ENCODE results near the gene HTRA2. TPM values are rescaled to one million over a fixed set of nuclear protein-coding genes. Genes with fewer than 3 reads are reported as not detected.

Gene HTRA2
- total and polyA plus RNA-seq, 4 donors: 13.3 to 81.8 (median 18.5) TPM

- 75% methylated on average over 5 of the region's 5 CpGs for WGBS
These were observed 34.5 kb downstream of the HTRA2 start for GRCh38 chr2:74564222-74564621.

GRCh38 chr2:74566076-74566753, 36.5 kb downstream of the HTRA2 start:
- no peak overlapping the region for H3K9ac ChIP-seq (ENCODE audit: low read depth in 1 of 2, low read length in 2 of 2)
- H3K27ac ChIP-seq (ENCODE audit: low read depth in 1 of 2, low read length in 2 of 2): no peak overlapping the region
- TF ChIP-seq EGR1 (IDR thresholded peaks at IDR 0.05; ENCODE audit: low read depth in 2 of 2): no peak
- no peak for TF ChIP-seq CTCF (IDR thresholded peaks at IDR 0.05; ENCODE audit: low read depth, low read length, missing input control)
- TF ChIP-seq FOXA2 (IDR thresholded peaks at IDR 0.05): no peak
- no peak for TF ChIP-seq YY1 (IDR thresholded peaks at IDR 0.05)
- no peak for TF ChIP-seq HNF4G (IDR thresholded peaks at IDR 0.05)
- no peak for TF ChIP-seq SP1 (IDR thresholded peaks at IDR 0.05)
- TF ChIP-seq JUND (IDR thresholded peaks at IDR 0.05): no peak
- TF ChIP-seq FOXA1 (IDR thresholded peaks at IDR 0.05): no peak
- TF ChIP-seq TAF1 (conservative IDR thresholded peaks at IDR 0.05): no peak
- TF ChIP-seq ATF3 (IDR thresholded peaks at IDR 0.05): no peak
- no peak for TF ChIP-seq RAD21 (IDR thresholded peaks at IDR 0.05)
- TF ChIP-seq REST (IDR thresholded peaks at IDR 0.05): no peak
- TF ChIP-seq ZBTB33 (IDR thresholded peaks at IDR 0.05): no peak
- TF ChIP-seq NR2F2 (IDR thresholded peaks at IDR 0.05): no peak
- no peak for TF ChIP-seq GABPA (IDR thresholded peaks at IDR 0.05 in 1 of 2, conservative IDR thresholded peaks at IDR 0.05 in 1 of 2)
- TF ChIP-seq HNF4A (conservative IDR thresholded peaks at IDR 0.05): no peak
- no peaks in the 10 kb centered on the region for H3K27me3 ChIP-seq (ENCODE audit: control insufficient read depth in 4 of 4, insufficient read depth in 4 of 4, low read length in 3 of 4)
- H3K9me3 ChIP-seq (ENCODE audit: control insufficient read depth in 4 of 4, low read length in 3 of 4): no peaks in the 10 kb centered on the region
- no peak for DNase-seq (ENCODE audit: low spot score)
- H3K36me3 ChIP-seq (ENCODE audit: control insufficient read depth in 4 of 4, insufficient read depth in 3 of 4, low read depth in 1 of 4, low read length in 3 of 4): no peaks in the 10 kb centered on the region
- WGBS: 82% methylated on average over 7 of the region's 7 CpGs
- no peak overlapping the region for H3K4me3 ChIP-seq (ENCODE audit: low read depth in 1 of 3, low read length in 3 of 3)
- no peaks in the 10 kb centered on the region for H3K4me1 ChIP-seq (ENCODE audit: control insufficient read depth in 4 of 4, insufficient read depth in 4 of 4, low read length in 3 of 4)

More at GRCh38 chr2:74564222-74564621, 34.5 kb downstream of the HTRA2 start:
- no peak for TF ChIP-seq FOXA2 (IDR thresholded peaks at IDR 0.05)
- TF ChIP-seq RXRA (IDR thresholded peaks at IDR 0.05): no peak
- no peak for TF ChIP-seq RAD21 (IDR thresholded peaks at IDR 0.05)
- TF ChIP-seq HNF4A (conservative IDR thresholded peaks at IDR 0.05): no peak
- TF ChIP-seq REST (IDR thresholded peaks at IDR 0.05): no peak
- no peak for TF ChIP-seq JUND (IDR thresholded peaks at IDR 0.05)
- TF ChIP-seq FOXA1 (IDR thresholded peaks at IDR 0.05): no peak
- Histone ChIP-seq H3K4me1 (ENCODE audit: control insufficient read depth in 4 of 4, insufficient read depth in 4 of 4, low read length in 3 of 4) (no peaks in the 10 kb centered on the region), H3K9ac (ENCODE audit: low read depth in 1 of 2, low read length in 2 of 2) (no peak overlapping the region), H3K4me3 (ENCODE audit: low read depth in 1 of 3, low read length in 3 of 3) (no peak overlapping the region), H3K9me3 (ENCODE audit: control insufficient read depth in 4 of 4, low read length in 3 of 4) (no peaks in the 10 kb centered on the region), H3K27me3 (ENCODE audit: control insufficient read depth in 4 of 4, insufficient read depth in 4 of 4, low read length in 3 of 4) (no peaks in the 10 kb centered on the region), H3K27ac (ENCODE audit: low read depth in 1 of 2, low read length in 2 of 2) (no peak overlapping the region), H3K36me3 (ENCODE audit: control insufficient read depth in 4 of 4, insufficient read depth in 3 of 4, low read depth in 1 of 4, low read length in 3 of 4) (no peaks in the 10 kb centered on the region)
- no peak for DNase-seq (ENCODE audit: low spot score)

Data from liver (tissue), 9 donors.